ENCODE results near the gene HCAR3.

Gene HCAR3

DNA sequence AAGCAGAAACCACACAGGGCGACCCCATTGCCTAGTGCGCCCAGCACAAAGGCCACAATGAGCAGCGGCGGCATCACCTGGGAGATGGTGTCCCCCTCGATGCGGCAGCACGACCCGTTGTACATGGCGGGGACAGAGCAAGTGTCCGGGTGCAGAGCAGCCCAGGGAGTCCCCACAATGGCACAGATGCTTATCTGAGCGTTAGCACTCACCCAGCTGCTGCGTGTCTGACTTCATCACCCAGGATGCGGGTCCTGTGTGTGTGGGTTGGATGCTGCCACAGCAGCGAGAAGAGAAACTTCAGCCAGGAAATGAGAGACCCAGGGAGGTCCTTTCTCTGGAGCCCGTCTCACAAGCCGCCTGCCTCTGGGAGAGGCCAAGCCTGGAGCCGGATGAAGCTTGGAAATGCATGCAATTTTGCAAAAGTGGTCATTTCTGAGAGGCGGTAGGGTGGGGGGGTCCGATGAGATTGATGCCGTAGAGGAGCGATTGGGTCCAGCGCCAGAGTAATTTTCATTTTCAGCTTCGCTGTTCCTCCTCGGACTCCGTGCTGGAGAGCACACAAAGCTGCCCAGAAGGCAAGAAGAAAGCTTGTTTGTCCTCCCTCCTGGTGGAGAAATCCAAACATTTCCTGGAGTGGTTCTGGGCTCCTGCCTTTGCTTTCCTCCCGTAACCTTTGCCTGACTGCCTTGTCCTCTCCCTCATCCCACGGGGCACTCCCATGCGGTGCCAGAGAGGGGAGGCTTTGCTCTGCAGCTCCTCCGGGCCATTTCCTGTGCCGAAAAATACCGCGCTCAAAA, 13.8 kb upstream of the HCAR3 start, which contains the start of gene HCAR1:
Gene HCAR1 (minus strand): TSS at position 630 of the 800 bp plus-strand sequence. CDS start 505 bp downstream, at position 125.
- no peak within 1 kb of the TSS for H3K27ac ChIP-seq
- no peak for TF ChIP-seq ZFX (IDR thresholded peaks at IDR 0.05; ENCODE audit: borderline replicate concordance)
- TF ChIP-seq, protein P1, sequence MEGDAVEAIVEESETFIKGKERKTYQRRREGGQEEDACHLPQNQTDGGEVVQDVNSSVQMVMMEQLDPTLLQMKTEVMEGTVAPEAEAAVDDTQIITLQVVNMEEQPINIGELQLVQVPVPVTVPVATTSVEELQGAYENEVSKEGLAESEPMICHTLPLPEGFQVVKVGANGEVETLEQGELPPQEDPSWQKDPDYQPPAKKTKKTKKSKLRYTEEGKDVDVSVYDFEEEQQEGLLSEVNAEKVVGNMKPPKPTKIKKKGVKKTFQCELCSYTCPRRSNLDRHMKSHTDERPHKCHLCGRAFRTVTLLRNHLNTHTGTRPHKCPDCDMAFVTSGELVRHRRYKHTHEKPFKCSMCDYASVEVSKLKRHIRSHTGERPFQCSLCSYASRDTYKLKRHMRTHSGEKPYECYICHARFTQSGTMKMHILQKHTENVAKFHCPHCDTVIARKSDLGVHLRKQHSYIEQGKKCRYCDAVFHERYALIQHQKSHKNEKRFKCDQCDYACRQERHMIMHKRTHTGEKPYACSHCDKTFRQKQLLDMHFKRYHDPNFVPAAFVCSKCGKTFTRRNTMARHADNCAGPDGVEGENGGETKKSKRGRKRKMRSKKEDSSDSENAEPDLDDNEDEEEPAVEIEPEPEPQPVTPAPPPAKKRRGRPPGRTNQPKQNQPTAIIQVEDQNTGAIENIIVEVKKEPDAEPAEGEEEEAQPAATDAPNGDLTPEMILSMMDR (IDR thresholded peaks at IDR 0.05) = no peak

DNA sequence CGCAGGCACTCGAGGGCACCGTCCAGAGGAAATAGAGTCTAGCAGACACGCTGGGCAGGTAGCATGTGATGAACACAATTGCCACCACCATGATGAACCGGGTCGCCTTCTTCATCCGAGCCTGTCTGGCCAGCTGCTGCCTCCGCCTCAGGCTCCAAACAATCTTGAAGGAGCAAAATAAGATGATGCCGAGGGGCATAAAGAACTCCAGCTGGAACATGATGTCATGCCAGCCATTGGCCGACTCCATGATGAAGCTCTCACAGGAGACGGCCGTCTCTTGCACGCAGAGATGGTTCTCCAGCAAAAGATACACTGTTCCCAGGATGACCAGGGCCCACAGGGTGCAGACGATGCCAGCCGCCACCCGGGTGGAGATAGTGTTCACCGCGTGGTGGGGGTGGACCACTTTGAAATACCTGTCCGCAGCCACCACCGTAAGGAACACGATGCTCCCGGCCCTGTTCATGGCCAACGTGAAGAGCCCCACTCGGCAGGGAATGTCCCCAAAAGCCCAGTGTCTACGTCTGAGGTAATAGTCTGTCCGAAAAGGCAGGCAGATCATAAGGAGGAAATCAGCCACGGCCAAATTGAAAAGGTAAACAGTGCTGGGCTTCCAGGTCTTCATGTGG, 13.1 kb upstream of the HCAR3 start:
- H3K27ac ChIP-seq = no peak overlapping the region
- TF ChIP-seq, protein P1 (IDR thresholded peaks at IDR 0.05) = no peak
- no peak for TF ChIP-seq ZFX (IDR thresholded peaks at IDR 0.05; ENCODE audit: borderline replicate concordance)

DNA sequence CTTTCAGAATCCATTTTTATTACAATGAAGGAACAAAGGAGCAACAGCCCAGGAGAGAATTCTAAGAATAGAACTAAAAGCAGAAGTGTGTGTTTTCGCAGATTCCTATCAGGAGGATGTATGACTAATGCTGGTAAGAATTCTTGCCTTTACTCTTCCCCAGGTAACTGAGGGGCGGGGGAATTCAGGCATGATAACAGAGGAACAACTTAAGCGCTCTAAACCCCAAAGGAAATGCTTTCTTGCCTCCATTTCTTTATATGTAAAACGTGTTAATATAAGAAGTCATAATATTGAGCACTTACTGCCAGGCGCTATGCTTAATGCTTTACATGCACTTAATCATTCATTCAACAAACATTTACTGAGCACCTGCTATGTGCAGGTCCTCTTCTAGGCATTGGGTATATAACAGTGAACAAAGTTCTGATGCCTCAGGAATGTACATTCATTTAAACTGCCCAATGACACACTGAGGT, 9.5 kb upstream of the HCAR3 start:
- TF ChIP-seq, protein P1 (IDR thresholded peaks at IDR 0.05) = no peak
- no peak for TF ChIP-seq ZFX (IDR thresholded peaks at IDR 0.05; ENCODE audit: borderline replicate concordance)
- no peak overlapping the region for H3K27ac ChIP-seq

DNA sequence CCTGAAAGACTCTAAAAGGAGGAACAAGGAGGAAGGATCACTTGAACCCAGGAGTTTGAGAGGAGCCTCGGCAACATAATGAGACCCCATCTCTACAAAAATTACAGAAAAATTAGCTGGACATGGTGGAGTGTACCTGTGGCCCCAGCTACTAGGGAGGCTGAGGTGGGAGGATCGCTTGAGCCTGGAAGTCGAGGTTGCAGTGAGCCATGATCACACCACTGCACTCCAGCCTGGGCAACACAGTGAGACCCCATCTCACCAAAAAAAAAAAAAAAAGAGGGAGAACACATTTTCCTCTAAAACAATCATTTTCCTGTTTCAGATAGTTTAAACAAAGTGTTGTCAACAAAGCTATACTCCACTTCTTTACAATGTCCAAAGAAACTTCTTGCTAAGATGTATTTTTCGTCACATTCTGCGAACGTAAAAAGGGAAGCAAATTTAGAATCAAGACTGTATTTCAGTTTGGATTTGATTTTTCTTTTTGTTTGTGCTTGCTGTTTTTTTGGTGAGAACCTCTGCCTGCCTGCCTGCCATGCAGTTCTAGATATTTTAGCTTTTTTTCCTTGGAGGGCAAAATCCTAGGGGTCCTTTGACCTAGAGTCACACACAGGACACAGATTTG, 9.0 kb upstream of the HCAR3 start:
- TF ChIP-seq, protein P1 (IDR thresholded peaks at IDR 0.05) = no peak
- no peak for TF ChIP-seq ZFX (IDR thresholded peaks at IDR 0.05; ENCODE audit: borderline replicate concordance)
- H3K27ac ChIP-seq = no peak overlapping the region

DNA sequence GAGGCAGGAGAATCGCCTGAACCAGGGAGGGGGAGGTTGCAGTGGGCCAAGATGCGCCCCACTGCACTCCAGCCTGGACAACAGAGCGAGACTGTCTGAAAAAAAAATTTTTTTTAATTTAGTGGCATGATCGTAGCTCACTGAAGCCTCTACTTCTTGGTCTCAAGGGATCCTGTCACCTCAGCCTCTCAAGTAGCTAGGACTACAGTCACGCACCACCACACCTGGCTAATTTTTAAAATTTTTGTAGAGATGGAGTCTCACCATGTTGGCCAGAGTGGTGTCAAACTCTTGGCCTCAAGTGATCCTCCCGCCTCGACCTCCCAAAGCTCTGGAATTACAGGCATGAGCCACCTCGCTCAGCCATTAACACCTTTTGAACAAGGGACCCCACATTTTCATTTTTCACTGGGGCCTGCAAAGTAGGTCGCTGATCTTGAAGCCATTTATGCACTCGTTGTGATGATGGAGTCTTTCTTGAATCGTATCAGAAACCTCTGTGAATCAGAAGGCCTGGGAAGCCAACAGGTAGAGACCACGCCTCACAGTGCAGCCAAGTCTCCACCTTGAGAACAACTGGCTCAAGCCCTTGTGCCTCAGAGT, 8.1 kb upstream of the HCAR3 start:
- no peak overlapping the region for H3K27ac ChIP-seq
- no peak for TF ChIP-seq ZFX (IDR thresholded peaks at IDR 0.05; ENCODE audit: borderline replicate concordance)
- TF ChIP-seq, protein P1 (IDR thresholded peaks at IDR 0.05) = no peak

DNA sequence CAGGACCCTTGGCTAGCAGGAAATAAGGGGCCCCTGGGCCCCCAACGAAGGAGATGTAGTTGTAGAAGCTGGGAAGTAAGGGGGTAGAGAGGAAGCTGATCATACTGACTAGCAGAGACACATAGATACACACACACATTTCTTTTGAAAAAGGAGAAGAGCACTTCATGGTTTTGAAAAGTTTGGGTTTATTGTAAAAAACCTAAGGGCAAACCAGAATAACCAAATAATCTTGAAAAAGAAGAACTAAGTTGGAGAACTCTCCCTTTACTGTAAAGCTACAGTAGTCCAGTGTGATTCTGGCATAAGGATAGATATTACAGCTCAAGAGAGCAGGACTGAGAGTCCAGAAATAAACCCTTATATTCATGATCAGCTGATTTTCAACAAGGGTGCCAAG, 5.8 kb upstream of the HCAR3 start:
- no peak overlapping the region for H3K27ac ChIP-seq
- no peak for TF ChIP-seq ZFX (IDR thresholded peaks at IDR 0.05; ENCODE audit: borderline replicate concordance)
- TF ChIP-seq, protein P1 (IDR thresholded peaks at IDR 0.05) = no peak
